PC-9 (cell line): ENCODE results near the gene C2CD5.

Experiments used
- EZH2 ChIP-seq: fragments of 200-600 bp; sonication (generic); IDR thresholded peaks from 2 replicates; pipeline ENCODE4 v1.8.0; 2017; ENCODE audit warnings: antibody characterized with exemption, low read depth
- TF ChIP-seq, protein P1 (sequence below): fragments of 200-600 bp; sonication (generic); conservative IDR thresholded peaks from 2 replicates; pipeline ENCODE4 v1.6.1; 2017; ENCODE audit warnings: mixed run types, antibody characterized with exemption, mild to moderate bottlenecking, moderate library complexity

DNA sequence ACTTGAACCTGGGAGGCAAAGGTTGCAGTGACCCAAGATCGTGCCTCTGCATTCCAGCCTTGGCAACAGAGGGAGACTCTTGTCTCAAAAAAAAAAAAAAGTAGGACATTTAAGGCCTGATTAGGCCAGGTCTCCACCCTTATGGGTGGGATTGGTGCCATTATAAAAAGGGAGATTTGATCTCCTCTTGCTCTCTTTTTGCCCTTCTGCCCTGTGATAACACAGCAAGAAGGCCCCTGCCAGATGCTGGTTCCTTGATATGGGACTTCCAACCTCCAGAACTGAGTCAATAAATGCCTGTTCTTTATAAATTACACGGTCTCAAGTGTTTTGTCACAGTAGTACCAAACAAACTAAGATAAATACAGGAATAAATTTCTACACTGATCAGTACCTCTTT lies 81.0 kb downstream of the C2CD5 start:
- no peak for TF ChIP-seq EZH2
- TF ChIP-seq, protein P1, sequence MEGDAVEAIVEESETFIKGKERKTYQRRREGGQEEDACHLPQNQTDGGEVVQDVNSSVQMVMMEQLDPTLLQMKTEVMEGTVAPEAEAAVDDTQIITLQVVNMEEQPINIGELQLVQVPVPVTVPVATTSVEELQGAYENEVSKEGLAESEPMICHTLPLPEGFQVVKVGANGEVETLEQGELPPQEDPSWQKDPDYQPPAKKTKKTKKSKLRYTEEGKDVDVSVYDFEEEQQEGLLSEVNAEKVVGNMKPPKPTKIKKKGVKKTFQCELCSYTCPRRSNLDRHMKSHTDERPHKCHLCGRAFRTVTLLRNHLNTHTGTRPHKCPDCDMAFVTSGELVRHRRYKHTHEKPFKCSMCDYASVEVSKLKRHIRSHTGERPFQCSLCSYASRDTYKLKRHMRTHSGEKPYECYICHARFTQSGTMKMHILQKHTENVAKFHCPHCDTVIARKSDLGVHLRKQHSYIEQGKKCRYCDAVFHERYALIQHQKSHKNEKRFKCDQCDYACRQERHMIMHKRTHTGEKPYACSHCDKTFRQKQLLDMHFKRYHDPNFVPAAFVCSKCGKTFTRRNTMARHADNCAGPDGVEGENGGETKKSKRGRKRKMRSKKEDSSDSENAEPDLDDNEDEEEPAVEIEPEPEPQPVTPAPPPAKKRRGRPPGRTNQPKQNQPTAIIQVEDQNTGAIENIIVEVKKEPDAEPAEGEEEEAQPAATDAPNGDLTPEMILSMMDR: no peak
